ENCODE results near the gene COIL. TPM values are rescaled to one million over a fixed set of nuclear protein-coding genes. Genes with fewer than 3 reads are reported as not detected.

The COIL gene
- total and polyA plus RNA-seq, 2 of the 13 experiments (the other 11 are each of a cell fraction or from before 2014, with no cell fraction given), result 8.1 to 29.4 TPM

DNA sequence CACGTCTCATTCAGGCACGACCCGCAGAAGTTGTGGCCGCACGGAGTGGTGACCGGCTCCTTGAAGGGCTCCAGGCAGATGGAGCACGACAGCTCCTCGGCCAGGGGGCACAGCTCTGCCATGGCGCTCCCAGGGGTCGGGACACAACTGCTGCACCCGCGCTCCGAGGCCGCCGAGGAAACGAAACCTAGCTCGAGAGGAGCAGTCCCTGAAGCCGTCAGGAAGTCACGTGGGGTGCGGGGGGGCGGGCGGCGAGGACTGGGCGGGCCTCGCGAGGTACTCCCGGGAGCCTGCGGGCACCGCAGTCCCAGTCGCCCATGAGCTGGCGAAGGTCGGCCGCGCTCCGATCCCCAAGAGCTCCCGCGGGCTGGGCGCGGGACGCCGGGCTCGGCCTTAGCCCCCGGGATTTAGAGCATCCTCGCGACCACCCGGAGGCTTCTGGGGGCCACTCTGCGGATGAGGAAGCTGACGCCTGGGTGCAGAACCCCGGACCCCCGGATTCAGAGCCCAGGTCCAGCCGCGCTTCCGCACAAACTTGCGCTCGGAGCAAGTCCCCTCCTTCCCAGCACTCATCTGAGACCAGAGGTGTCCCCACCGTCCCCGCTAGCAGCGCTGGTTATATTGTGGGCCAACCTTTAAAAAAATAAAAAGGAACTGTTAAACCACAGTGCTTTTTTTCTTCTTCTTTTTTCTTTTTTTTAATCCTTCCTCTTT is 46.8 kb downstream of the COIL start, which contains the start of gene TRIM25 (continued):
- TF ChIP-seq, protein P1, sequence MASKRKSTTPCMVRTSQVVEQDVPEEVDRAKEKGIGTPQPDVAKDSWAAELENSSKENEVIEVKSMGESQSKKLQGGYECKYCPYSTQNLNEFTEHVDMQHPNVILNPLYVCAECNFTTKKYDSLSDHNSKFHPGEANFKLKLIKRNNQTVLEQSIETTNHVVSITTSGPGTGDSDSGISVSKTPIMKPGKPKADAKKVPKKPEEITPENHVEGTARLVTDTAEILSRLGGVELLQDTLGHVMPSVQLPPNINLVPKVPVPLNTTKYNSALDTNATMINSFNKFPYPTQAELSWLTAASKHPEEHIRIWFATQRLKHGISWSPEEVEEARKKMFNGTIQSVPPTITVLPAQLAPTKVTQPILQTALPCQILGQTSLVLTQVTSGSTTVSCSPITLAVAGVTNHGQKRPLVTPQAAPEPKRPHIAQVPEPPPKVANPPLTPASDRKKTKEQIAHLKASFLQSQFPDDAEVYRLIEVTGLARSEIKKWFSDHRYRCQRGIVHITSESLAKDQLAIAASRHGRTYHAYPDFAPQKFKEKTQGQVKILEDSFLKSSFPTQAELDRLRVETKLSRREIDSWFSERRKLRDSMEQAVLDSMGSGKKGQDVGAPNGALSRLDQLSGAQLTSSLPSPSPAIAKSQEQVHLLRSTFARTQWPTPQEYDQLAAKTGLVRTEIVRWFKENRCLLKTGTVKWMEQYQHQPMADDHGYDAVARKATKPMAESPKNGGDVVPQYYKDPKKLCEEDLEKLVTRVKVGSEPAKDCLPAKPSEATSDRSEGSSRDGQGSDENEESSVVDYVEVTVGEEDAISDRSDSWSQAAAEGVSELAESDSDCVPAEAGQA (IDR thresholded peaks at IDR 0.05; ENCODE audit: low read depth), result no peak
- TF ChIP-seq, protein P1 (CRISPR knock-in tag; IDR thresholded peaks at IDR 0.05; ENCODE audit: borderline replicate concordance), result no peak
- TF ChIP-seq CREM (IDR thresholded peaks at IDR 0.05) (0 out of 2 replicates have a peak, but pooled peaks have one; percentile 21), CREM (CRISPR knock-in tag; IDR thresholded peaks at IDR 0.05) (no peak), ZNF530 (CRISPR knock-in tag; IDR thresholded peaks at IDR 0.05; ENCODE audit: low read depth) (0 out of 2 replicates have a peak, but pooled peaks have one; percentile 33), CBX1 (IDR thresholded peaks at IDR 0.05; ENCODE audit: low read depth) (no peak), TBP (CRISPR knock-in tag; IDR thresholded peaks at IDR 0.05) (no peak), XRCC5 (optimal IDR thresholded peaks at IDR 0.05; ENCODE audit: low read length) (no peak), THAP11 (CRISPR knock-in tag; IDR thresholded peaks at IDR 0.05) (peak; percentile 78), ZNF335 (CRISPR knock-in tag; IDR thresholded peaks at IDR 0.05) (no peak; the same call in 1 of the 2 replicates), JUNB (CRISPR knock-in tag; IDR thresholded peaks at IDR 0.05; ENCODE audit: borderline replicate concordance) (peak; percentile 36; the same call in 1 of the 2 replicates), ZNF713 (CRISPR knock-in tag; IDR thresholded peaks at IDR 0.05) (0 out of 2 replicates have a peak, but pooled peaks have one; percentile 80), ZNF451 (CRISPR knock-in tag; IDR thresholded peaks at IDR 0.05) (no peak; the same call in 1 of the 2 replicates)
- TF ChIP-seq, protein P2, sequence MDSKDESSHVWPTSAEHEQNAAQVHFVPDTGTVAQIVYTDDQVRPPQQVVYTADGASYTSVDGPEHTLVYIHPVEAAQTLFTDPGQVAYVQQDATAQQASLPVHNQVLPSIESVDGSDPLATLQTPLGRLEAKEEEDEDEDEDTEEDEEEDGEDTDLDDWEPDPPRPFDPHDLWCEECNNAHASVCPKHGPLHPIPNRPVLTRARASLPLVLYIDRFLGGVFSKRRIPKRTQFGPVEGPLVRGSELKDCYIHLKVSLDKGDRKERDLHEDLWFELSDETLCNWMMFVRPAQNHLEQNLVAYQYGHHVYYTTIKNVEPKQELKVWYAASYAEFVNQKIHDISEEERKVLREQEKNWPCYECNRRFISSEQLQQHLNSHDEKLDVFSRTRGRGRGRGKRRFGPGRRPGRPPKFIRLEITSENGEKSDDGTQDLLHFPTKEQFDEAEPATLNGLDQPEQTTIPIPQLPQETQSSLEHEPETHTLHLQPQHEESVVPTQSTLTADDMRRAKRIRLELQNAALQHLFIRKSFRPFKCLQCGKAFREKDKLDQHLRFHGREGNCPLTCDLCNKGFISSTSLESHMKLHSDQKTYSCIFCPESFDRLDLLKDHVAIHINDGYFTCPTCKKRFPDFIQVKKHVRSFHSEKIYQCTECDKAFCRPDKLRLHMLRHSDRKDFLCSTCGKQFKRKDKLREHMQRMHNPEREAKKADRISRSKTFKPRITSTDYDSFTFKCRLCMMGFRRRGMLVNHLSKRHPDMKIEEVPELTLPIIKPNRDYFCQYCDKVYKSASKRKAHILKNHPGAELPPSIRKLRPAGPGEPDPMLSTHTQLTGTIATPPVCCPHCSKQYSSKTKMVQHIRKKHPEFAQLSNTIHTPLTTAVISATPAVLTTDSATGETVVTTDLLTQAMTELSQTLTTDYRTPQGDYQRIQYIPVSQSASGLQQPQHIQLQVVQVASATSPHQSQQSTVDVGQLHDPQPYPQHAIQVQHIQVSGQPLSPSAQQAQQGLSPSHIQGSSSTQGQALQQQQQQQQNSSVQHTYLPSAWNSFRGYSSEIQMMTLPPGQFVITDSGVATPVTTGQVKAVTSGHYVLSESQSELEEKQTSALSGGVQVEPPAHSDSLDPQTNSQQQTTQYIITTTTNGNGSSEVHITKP (CRISPR knock-in tag; IDR thresholded peaks at IDR 0.05; ENCODE audit: low read depth), result peak; percentile 77
- TF ChIP-seq, protein P3, sequence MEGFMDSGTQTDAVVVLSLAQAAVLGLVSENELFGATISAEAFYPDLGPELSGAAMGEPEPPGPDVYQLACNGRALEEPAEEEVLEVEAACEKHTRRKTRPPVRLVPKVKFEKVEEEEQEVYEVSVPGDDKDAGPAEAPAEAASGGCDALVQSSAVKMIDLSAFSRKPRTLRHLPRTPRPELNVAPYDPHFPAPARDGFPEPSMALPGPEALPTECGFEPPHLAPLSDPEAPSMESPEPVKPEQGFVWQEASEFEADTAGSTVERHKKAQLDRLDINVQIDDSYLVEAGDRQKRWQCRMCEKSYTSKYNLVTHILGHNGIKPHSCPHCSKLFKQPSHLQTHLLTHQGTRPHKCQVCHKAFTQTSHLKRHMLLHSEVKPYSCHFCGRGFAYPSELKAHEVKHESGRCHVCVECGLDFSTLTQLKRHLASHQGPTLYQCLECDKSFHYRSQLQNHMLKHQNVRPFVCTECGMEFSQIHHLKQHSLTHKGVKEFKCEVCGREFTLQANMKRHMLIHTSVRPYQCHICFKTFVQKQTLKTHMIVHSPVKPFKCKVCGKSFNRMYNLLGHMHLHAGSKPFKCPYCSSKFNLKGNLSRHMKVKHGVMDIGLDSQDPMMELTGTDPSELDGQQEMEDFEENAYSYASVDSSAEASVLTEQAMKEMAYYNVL (CRISPR knock-in tag; IDR thresholded peaks at IDR 0.05; ENCODE audit: borderline replicate concordance), result no peak; the same call in 1 of the 2 replicates
- TF ChIP-seq, protein P4, sequence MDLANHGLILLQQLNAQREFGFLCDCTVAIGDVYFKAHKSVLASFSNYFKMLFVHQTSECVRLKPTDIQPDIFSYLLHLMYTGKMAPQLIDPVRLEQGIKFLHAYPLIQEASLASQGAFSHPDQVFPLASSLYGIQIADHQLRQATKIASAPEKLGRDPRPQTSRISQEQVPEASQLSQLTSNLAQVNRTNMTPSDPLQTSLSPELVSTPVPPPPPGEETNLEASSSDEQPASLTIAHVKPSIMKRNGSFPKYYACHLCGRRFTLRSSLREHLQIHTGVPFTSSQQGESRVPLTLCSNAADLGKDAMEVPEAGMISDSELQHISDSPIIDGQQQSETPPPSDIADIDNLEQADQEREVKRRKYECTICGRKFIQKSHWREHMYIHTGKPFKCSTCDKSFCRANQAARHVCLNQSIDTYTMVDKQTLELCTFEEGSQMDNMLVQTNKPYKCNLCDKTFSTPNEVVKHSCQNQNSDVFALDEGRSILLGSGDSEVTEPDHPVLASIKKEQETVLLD (CRISPR knock-in tag; IDR thresholded peaks at IDR 0.05; ENCODE audit: low read depth), result peak; percentile 47; the same call in 1 of the 2 replicates
